ENCODE results near the gene GJA4. TPM values are rescaled to one million over a fixed set of nuclear protein-coding genes. Genes with fewer than 3 reads are reported as not detected.
"Not testable (repeated sequence)": the region's sequence is repeated elsewhere in the genome, so short reads cannot be mapped to it uniquely, and the experiment has no call there.

Gene GJA4
- total RNA-seq, 1 experiment from 2014 or later = not detected

GRCh38 chr1:34816332-34816731, 23.5 kb downstream of the GJA4 start:
- no peak overlapping the region for H2AFZ ChIP-seq (ENCODE audit: low read length)
- H3K27ac ChIP-seq (ENCODE audit: low read length) = no peak overlapping the region
- no peaks in the 10 kb centered on the region for H3K79me2 ChIP-seq (ENCODE audit: low read length)
- TF ChIP-seq EZH2 (IDR thresholded peaks at IDR 0.05; ENCODE audit: low read length, unreplicated experiment) (no peak), EZH2phosphoT487 (IDR thresholded peaks at IDR 0.05; ENCODE audit: borderline replicate concordance, low read length) (no peak)
- TF ChIP-seq, protein P1, sequence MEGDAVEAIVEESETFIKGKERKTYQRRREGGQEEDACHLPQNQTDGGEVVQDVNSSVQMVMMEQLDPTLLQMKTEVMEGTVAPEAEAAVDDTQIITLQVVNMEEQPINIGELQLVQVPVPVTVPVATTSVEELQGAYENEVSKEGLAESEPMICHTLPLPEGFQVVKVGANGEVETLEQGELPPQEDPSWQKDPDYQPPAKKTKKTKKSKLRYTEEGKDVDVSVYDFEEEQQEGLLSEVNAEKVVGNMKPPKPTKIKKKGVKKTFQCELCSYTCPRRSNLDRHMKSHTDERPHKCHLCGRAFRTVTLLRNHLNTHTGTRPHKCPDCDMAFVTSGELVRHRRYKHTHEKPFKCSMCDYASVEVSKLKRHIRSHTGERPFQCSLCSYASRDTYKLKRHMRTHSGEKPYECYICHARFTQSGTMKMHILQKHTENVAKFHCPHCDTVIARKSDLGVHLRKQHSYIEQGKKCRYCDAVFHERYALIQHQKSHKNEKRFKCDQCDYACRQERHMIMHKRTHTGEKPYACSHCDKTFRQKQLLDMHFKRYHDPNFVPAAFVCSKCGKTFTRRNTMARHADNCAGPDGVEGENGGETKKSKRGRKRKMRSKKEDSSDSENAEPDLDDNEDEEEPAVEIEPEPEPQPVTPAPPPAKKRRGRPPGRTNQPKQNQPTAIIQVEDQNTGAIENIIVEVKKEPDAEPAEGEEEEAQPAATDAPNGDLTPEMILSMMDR (conservative IDR thresholded peaks at IDR 0.05; ENCODE audit: low read depth, low read length) = no peak
- POLR2A ChIA-PET (ENCODE audit: unreplicated experiment) = interaction anchor here (0.7 kb wide), 1 partner anchor 586 kb away, joined by 6 read pairs; no protein-coding TSS in a partner anchor
- H3F3A ChIP-seq (ENCODE audit: low read length, unreplicated experiment) = no peaks in the 10 kb centered on the region
- H3K4me2 ChIP-seq (ENCODE audit: low read length) = no peak overlapping the region
- no peak overlapping the region for H3K4me3 ChIP-seq (ENCODE audit: low read length)
- intact Hi-C loops (cut with micrococcal nuclease) = no loop called here
- DNase-seq (no peak), ATAC-seq (no peak)
- CTCF ChIA-PET = interaction anchor here (0.5 kb wide), 1 partner anchor 25 kb away, joined by 3 read pairs; no protein-coding TSS in a partner anchor
- BruUV-seq (replicated peaks) = no TSS peak
- H3K27me3 ChIP-seq (ENCODE audit: low read length) = no peaks in the 10 kb centered on the region
- H3K9ac ChIP-seq (ENCODE audit: low read length) = no peak overlapping the region
- H3K36me3 ChIP-seq (ENCODE audit: low read depth, low read length) = no peaks in the 10 kb centered on the region
- no peaks in the 10 kb centered on the region for H3K9me2 ChIP-seq (replicated peaks; ENCODE audit: low read length)
- no peaks in the 10 kb centered on the region for H3K4me1 ChIP-seq (ENCODE audit: insufficient read depth, low read length)
- H3K9me3 ChIP-seq (ENCODE audit: low read length) = no peaks in the 10 kb centered on the region
- H4K20me1 ChIP-seq (ENCODE audit: low read length) = no peaks in the 10 kb centered on the region

- Histone ChIP-seq H3K4me3 (ENCODE audit: low read length) (no peak overlapping the region), H3K9me3 (ENCODE audit: low read length) (no peaks in the 10 kb centered on the region), H3K36me3 (ENCODE audit: low read depth, low read length) (no peaks in the 10 kb centered on the region), H3K9me2 (replicated peaks; ENCODE audit: low read length) (no peaks in the 10 kb centered on the region), H3K4me2 (ENCODE audit: low read length) (no peak overlapping the region), H3K9ac (ENCODE audit: low read length) (no peak overlapping the region), H3K27ac (ENCODE audit: low read length) (no peak overlapping the region), H3K27me3 (ENCODE audit: low read length) (no peaks in the 10 kb centered on the region), H3K4me1 (ENCODE audit: insufficient read depth, low read length) (no peaks in the 10 kb centered on the region), H3K79me2 (ENCODE audit: low read length) (no peaks in the 10 kb centered on the region), H3F3A (ENCODE audit: low read length, unreplicated experiment) (no peaks in the 10 kb centered on the region), H2AFZ (ENCODE audit: low read length) (no peak overlapping the region), H4K20me1 (ENCODE audit: low read length) (no peaks in the 10 kb centered on the region)
- no peak for ATAC-seq
- DNase-seq = no peak
- no TSS peak for BruUV-seq (replicated peaks)
- POLR2A ChIA-PET (ENCODE audit: unreplicated experiment) = interaction anchor here (0.7 kb wide), 1 partner anchor 586 kb away, joined by 6 read pairs; no protein-coding TSS in a partner anchor
- no peak for TF ChIP-seq EZH2 (IDR thresholded peaks at IDR 0.05; ENCODE audit: low read length, unreplicated experiment)
- TF ChIP-seq, protein P1 (conservative IDR thresholded peaks at IDR 0.05; ENCODE audit: low read depth, low read length) = no peak
- TF ChIP-seq EZH2phosphoT487 (IDR thresholded peaks at IDR 0.05; ENCODE audit: borderline replicate concordance, low read length) = no peak
- intact Hi-C loops (cut with micrococcal nuclease) = no loop called here
- CTCF ChIA-PET = no interaction called here
These were observed 24.0 kb downstream of the GJA4 start for GRCh38 chr1:34816778-34817177.

DNA sequence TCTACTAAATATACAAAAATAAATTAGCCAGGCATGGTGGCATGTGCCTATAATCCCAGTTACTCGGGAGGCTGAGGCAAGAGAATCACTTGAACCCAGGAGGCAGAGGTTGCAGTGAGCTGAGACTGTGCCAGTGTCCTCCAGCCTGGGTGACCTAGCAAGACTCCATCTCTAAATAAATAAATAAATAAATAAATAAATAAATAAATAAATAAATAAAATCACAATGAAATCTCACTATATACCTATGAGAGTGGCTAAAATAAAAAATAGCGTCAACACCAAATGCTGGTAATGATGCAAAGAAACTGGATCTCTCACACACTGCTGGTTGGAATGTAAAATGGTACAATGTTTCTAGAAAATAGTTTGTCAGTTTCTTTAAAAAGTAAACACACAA, 26.1 kb downstream of the GJA4 start:
- H3K9me3 ChIP-seq (ENCODE audit: low read length); H3K4me2 ChIP-seq (ENCODE audit: low read length); H3K9ac ChIP-seq (ENCODE audit: low read length); DNase-seq; H3K27me3 ChIP-seq (ENCODE audit: low read length); ATAC-seq; H3K4me3 ChIP-seq (ENCODE audit: low read length); H3K36me3 ChIP-seq (ENCODE audit: low read depth, low read length); H3K79me2 ChIP-seq (ENCODE audit: low read length); H3K27ac ChIP-seq (ENCODE audit: low read length); H4K20me1 ChIP-seq (ENCODE audit: low read length); H3K9me2 ChIP-seq (replicated peaks; ENCODE audit: low read length); H2AFZ ChIP-seq (ENCODE audit: low read length); POLR2A ChIA-PET (ENCODE audit: unreplicated experiment); H3K4me1 ChIP-seq (ENCODE audit: insufficient read depth, low read length); H3F3A ChIP-seq (ENCODE audit: low read length, unreplicated experiment); intact Hi-C loops (cut with micrococcal nuclease); CTCF ChIA-PET; BruUV-seq (replicated peaks): not testable (repeated sequence)
